ENCODE data around the gene SCAF11.

Gene SCAF11

DNA sequence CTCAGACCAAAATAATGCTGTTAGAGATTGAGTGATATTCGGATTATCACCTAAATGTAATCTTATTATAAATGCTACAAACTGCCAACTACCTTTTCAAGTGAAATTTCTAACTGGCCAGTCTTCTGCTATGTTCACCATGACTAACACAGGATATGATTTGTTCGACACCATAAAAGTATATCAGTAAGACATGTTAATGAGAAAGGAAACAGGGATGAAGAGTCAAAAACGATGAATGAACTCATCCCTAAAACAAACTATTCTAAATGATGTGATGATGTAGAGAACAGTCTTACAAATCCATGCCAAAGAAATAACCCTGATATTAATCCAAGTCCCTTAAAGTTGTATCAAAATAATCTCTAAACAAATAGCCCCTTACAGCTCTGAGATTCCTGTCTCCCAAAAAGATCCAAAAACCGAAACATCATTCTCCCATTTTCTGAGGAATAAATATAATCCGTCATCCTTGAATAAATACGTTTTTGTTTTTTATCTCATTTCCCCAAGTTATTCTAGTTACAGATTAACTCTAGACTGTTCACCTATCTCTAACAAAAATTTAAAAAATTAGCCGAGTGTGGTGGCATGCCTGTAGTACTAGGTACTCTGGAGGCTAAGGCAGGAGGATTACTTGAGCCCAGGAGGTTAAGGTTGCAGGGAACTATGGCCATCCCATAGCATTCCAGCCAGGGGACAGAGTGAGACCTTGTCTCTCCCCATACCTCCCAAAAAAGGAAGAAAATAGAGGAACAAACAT, 9.1 kb downstream of the SCAF11 start:
- DNase-seq (ENCODE audit: low read depth, low spot score), result no peak

DNA sequence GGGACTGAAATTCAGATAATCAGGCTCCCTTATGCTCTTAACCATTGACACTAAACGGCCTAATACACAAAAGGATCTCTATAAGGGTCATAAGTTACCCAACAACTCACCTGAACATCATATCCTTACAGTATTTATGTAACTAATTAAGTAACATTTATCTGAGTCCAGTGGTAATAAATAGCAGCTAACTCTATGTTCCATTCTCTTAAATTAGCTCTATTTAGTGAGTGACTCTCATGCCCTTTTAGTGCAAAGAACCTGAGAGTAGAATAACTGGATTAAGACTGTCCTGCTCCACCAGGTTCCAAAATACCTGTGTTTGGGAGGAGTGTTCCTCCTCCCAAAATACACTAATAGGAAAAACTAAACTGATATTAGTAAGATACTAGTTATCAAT, 9.8 kb downstream of the SCAF11 start:
- DNase-seq (ENCODE audit: low read depth, low spot score), result no peak

DNA sequence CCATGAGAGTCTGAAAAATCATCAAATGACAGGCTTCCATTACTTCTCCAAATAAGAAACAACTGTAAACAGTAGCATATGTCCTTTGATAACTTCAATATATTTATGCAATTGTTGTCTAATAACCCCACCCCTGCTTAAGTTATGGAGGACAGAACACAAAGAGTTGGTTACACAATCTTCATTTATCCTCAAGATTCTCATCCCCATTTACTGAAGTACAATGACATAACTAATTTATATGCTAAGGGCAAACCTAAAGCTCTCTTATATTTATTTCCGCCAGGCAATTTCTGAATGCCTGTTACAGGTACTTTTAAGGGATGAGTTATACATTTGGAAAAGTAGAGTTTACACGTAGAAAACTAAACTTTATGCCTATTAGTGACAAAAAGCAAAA, 12.3 kb downstream of the SCAF11 start:
- no peak for DNase-seq (ENCODE audit: low read depth, low spot score)

DNA sequence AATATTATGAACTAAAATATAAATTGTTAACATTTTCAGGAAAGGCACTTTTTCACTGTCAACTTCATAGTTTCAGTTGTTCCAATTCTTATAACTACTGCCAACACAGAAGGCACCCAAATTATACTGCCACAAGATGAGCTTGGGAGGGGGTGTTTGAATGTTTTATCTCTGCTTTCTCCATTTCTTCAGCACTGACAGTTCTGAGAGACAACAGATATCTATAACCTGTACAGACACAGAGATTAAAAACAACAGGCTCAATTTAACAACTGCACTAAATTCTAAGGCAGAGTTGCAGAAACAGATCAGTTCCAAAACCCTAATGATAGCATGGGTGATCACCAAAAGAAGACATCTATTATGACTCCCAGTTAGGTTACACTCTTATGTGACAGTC, 12.8 kb downstream of the SCAF11 start:
- DNase-seq (ENCODE audit: low read depth, low spot score), result no peak

DNA sequence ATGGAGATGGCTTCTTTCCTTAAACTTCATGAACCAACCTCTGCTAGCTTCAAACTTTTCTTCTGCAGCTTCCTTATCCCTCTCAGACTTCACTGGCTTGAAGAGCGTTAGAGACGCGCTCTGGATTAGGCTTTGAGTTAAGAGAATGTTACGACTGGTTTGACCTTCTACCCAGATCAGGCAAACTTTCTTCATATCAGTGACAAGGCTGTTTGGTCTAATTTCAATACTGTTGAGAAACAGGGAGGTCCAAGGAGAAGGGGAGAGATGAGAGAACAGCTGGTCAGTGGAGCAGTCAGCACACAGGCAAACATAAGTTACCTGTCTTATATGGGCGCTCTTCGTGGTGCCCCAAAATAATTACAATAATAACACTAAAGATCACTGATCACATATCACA, 14.9 kb downstream of the SCAF11 start:
- DNase-seq (ENCODE audit: low read depth, low spot score), result no peak

DNA sequence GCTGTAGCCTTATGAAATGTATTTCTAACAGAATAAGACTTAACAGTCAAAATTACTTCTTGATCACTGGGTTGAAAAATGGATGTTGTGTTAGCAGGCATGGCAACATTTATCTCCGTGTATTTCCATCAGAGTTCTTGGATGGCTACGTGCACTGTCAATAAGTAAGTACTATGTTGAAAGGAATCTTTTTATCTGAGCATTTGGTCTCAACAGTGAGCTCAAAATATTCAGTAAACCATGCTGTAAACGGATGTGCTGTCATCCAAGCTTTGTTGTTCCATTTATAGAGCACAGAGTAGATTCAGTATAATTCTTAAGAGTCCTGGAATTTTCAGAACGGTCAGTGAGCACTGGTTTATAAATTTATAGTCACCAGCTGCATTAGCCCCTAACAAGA, 15.5 kb downstream of the SCAF11 start:
- no peak for DNase-seq (ENCODE audit: low read depth, low spot score)

DNA sequence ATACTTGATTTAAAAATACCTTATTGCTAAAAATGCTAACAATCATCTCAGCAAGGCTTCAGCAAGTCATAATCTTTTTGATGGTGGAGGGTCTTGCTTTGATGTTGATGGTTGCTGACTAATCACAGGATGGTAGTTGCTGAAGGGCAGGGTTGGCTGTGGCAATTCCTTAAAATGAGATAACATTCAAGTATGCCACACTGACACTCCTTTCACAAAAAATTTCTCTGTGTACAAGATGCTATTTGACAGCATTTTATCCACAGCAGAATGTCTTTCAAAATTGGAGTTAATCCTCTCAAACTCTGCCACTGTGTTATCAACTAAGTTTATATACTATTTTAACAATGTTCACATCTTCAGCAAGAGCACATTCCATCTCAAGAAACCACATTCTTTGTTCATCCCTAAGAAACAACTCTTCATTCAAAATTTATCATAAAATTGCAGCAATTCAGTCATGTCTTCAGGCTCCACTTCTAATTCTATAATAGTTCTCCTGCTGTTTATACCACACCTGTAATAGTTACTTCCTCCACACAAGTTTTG, 16.1 kb downstream of the SCAF11 start:
- DNase-seq (ENCODE audit: low read depth, low spot score), result no peak

DNA sequence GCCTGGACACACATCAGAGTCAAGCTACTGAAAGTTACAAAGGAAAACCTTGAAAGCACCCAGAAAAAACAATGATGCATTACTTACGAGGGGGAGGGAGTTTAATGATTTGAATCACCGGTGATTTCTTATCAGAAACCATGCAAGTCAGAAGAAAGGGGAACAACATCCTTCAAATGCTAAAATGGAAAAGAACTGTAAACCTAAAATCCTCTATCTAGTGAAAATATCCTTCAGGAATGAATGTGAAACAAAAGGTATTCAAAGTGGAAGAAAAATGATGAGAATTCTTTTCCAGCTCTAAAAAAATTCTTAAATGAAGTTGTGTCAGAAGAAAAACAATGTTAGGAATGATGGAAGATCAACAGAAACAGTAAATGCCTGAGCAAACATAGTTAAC, 16.8 kb downstream of the SCAF11 start:
- DNase-seq (ENCODE audit: low read depth, low spot score), result no peak

DNA sequence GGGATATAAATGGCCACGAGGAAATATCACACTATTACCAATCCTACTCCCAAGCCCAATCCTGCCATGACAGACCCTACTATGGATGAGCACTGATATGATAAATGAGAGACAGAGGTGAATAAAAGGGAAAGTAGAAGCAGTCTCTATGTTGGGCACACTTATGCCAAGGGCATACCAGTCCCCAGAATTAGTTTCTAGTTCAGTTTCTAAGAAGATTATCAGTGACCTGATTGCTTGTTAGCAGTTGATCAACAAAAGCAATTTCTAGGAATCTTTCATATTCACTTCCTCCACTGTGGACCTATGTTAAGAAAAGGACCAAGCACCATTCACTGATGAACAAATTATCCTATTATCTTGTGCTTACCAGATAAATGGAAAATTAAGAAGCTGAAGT, 20.0 kb downstream of the SCAF11 start:
- no peak for DNase-seq (ENCODE audit: low read depth, low spot score)

DNA sequence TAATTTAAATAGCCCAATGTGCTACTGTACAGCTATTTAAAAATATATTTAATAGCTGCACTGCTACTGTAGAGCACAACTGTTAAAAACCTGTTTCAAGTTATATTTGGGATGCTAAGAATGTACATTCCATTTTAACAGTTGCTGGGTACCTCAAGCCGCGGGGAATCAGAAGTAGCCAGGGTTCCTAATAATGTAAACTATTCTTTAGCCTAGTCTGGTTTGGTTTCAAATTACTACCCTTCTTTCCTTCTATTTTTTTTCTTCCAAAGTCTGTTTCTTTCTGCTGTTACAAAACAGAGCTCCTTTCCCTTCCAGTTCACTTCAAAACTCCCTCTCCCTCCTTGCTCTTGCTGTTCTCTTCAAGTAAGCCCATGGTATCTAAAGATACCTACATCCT, 21.3 kb downstream of the SCAF11 start:
- no peak for DNase-seq (ENCODE audit: low read depth, low spot score)

DNA sequence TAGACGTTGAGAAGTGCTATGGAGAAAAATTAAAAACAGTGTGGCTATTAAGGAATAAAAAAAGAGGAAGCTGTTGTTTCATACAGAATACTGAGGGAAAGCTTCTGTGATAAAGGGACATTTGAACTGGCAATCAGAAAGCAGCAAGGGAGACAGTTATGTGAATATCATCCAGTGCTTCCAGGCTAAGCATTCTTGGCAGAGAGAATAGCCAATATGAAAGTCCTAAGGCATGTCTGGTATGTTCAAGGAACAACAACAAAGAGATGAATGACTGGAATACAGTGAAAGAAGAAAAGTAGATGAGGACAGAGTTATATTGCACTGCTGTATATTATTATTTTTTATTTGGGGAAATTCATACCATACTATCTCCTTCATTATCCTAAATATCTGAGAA, 23.9 kb downstream of the SCAF11 start:
- DNase-seq (ENCODE audit: low read depth, low spot score), result no peak

DNA sequence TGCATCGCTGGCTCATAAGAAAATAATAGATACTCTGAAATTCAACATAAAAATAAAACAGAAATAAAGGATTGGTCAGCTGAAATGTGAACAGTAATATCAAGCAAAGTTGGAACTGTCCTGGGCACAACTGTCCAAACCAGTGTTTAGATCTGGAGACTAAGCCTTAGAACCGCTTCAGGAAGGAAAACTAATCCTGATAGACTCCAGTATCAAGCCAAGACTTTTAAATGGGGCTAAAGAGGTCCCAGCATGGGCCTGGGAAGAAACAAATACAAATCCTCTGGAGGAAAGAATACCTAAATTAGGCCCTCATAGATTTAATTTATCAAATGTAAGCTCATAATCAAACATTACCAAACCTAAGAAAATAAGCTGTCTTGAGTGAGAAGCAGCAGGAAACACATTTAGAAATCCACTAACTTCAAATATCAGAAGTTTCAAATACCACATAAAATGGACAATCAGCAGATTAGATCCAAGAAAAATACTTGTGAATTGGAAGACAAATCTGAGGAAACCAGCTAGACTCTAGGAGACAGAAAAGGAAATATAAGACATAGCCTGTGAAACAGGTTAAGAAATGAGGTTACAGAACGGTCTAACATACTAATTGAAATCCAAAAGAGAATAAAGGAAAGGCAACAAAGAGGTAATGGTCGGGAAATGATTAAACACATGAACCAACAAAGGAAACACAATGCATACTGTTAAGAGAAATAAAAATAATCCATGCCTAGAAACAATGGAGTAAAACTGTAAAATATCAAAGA, 27.6 kb downstream of the SCAF11 start:
- no peak for DNase-seq (ENCODE audit: low read depth, low spot score)

DNA sequence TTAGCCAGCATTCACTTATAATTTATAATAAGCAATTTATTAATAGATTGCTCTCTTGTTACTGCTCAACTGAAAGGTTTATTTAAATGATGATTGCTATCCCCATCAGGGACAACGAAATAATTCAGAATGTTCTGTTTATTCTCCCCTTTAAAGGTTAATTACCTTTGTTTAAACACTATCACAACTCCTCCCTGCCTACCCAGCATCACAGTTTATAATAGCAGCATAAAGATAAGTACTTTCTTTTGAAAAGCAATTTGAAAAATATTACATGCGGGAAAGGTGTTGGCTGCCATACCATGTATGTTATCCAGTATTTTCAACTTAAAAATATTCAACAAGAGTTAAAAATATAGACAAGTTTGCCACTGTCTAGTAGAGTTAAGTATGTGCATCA, 30.6 kb downstream of the SCAF11 start:
- no peak for DNase-seq (ENCODE audit: low read depth, low spot score)

DNA sequence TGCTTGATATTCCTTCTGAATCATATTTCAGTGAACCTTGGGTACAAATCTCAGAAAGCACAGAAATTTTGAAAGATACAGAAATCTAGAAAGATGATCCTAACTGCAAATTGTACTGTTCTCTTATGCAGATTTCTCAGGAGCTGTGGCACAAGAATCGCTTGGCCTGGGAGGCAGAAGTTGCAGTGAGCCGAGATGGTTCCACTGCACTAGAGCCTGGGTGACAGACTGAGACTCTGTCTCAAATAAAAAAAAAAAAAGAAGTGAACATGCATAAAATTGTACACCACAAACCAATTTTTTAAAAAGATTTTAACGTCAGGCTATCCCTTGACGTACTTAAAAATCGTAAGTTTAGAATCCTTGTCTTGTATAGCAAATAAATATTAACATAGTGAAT, 31.3 kb downstream of the SCAF11 start:
- DNase-seq (ENCODE audit: low read depth, low spot score), result no peak

DNA sequence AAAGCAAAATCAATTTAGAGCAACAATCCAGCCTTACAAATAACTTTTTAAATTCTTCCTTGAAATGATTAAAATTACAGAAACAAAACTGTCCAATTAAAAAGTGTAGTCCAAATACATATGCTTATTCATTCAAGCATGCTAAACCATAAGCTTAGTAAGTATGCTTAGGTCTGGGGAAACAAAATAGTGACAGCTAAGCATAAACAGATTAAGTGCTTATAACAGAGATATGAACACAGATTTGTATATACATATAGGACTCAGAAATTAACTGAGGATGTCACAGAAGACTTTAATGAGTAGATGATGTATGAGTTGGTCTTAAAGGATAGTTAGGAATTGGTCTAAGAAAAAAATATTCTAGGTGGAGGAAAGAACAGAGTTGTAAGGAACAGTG, 41.8 kb downstream of the SCAF11 start:
- DNase-seq (ENCODE audit: low read depth, low spot score), result no peak

DNA sequence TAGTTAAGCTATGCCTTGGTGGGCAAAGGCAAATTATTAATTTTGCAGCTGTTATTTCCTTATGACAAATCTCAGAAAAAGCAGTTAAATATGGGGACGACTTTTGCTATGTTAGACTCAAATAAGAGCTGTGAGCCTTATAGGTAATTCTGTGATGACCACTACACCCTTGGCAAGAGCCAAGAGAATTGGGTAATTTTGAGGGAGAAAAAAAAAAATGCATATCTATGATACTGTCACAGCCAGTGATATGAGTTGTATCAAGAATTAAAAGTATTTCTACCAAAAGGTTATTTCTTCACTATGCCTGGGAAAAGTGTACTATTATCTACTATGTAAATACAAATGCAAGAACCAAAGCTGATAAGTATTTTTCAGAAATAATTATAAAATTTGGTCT, 43.9 kb downstream of the SCAF11 start:
- DNase-seq (ENCODE audit: low read depth, low spot score), result no peak

DNA sequence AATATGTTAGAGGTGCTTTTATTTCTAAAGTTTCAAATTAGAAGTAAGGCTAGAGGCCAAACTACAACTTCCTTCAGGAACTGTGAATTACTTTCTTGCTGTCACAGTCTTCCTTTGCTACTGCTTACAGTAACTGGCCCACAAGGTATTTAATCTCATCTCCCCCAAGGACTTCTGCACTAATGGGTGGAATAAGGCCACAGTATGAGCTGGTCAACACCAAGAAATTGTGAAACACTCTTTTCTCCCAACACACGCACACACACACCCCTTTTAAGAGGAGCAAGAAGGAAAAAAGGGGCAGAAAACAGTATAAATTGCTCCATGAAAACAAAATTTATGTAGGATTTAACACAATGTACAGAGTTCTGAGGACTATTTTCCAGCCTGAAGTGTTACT, 45.6 kb downstream of the SCAF11 start:
- DNase-seq (ENCODE audit: low read depth, low spot score), result no peak

DNA sequence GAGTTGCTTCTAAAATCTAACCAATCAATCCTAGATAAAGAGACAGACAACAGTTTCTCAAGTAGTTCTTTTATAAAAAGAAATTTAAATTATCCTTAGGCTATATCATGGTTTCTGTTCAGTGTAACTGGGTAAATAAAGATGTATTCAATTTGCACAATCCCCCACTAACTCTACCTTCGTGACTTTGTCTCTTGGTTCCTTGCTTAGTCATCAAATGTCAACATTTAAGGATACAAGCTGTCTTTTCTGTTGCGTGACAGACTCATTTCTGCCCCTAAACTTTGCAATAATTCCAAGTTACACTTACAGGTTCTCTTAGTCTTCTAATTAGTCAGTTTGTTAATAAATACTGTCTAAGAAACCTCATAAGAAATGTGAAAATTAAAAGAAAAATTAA, 50.6 kb downstream of the SCAF11 start:
- no peak for DNase-seq (ENCODE audit: low read depth, low spot score)

DNA sequence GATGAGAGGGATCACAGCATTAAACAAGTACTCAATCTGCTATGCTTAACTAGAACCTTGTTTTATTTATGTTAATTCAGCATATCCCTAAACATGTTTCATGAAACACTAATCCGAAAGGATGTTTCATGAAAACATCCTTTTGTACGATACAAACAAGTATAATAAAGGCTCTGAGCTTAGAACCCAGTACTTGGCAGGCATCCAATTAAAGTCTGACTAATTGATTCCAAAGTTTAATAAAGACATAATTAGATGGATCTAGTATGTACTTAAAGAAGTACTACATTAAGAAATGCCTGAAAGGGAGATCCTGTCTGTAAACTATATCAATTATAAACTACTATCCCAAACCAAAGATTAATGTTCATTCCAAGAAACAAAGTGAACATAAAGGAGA, 51.8 kb downstream of the SCAF11 start:
- DNase-seq (ENCODE audit: low read depth, low spot score), result no peak

DNA sequence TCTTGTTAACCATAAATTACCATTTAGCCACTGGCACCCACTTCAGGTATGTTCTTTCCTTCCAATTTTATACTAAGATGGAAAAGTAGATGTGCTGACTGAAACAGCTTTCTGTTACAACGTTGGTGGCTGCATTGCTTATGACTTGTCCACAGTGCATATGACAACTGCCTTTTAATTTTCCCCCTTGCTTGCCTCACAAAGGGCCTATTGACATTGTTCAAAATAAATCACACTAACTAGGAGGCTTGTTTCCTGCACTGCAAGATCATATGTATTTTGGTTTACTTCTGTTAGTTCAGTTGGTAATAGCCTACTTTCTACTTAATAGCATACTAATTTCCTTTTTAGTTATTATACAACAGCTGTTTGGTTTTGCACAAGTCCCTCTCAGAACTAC, 55.4 kb downstream of the SCAF11 start:
- DNase-seq (ENCODE audit: low read depth, low spot score), result no peak

DNA sequence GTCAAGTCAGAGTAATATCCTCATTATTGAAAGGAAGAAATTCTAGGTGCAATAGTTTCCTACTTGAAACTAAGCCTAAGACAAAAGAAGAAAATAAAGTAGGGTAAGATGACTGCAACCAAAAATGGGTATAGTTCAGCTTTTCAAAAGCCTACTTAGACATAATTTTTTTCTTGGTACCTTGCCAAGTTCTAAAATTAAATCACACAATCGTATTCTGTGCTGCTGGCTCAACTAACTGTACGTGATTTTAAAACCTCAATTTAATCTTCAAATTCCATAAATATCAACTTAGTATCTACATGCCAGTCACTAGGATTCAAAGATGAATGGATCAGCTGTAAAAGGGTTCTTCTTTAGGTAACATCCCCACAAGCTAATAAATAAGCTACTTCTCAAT, 56.9 kb downstream of the SCAF11 start:
- no peak for DNase-seq (ENCODE audit: low read depth, low spot score)

DNA sequence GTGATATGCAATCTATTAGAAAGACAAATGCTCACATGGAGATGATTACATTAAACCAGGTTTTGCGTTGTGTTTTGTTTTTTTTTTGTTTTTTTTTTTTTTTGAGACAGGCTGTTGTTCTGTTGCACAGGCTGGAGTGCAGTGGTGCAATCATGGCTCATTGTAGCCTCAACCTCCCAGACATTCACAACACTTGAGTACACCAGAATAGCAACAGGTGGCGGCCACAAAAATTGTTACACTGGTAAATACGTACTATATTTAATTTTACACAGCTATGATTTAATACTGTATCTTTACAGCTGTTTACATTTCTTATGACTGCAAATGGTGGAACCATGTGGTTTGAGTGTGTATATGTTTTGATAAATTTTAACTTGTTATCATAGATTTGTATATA, 60.0 kb downstream of the SCAF11 start:
- DNase-seq (ENCODE audit: low read depth, low spot score), result no peak

DNA sequence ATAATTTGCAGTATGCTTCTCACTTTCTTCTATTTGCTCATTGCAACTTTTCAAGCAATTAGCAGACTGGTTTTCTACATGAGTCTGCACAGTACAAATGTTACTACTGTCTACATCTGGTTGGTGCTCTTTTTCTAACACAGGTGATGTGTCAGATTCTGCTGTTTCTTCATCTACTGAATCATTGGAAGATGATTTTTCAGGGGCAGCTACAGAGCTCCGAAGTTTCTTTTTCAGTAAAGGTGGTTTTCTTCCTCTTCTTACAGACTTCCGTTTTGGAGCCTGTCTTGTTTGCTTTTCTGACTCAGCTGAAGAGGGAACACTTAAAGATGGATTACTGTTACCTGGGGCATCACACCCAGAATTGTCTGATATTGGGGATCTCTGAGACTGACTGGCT, 62.1 kb downstream of the SCAF11 start:
- DNase-seq (ENCODE audit: low read depth, low spot score), result no peak

All from brain pericyte (primary cell).